ENCODE results near the gene TMEM200A.

Gene TMEM200A

GRCh38 chr6:130373992-130374391 is 8.2 kb downstream of the TMEM200A start:
- POLR2A ChIA-PET (ENCODE audit: low non-redundant PET) = no interaction called here
- no peak for TF ChIP-seq CTCF (conservative IDR thresholded peaks at IDR 0.05; ENCODE audit: low read depth)
- DNase-seq (ENCODE audit: low spot score) = no peak
- no peak overlapping the region for H3K27ac ChIP-seq
- CTCF ChIA-PET = no interaction called here

GRCh38 chr6:130376936-130377335 is 11.1 kb downstream of the TMEM200A start:
- H3K27ac ChIP-seq = no peak overlapping the region
- no peak for TF ChIP-seq CTCF (conservative IDR thresholded peaks at IDR 0.05; ENCODE audit: low read depth)
- ChIA-PET CTCF (no interaction called here), POLR2A (ENCODE audit: low non-redundant PET) (no interaction called here)
- DNase-seq (ENCODE audit: low spot score) = no peak

DNA sequence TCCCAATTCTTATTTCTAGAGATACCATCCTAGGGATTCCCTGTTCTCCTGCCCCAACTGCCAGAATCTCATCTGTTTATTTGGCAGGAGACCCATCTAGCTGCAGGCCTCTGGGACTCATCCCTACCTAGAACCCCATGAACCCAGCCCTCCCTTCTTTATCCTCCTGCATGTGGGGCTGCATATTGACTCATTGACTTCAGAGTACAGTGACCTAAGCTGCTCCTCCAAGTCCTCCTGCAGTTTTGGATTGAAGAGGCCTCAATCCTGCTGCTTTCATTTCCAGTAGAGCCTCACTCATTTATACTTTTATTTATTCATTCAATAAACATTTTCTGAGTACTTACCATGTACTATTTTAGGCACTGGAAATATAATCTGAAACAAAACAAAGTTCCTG is 11.6 kb downstream of the TMEM200A start:
- DNase-seq (ENCODE audit: low spot score) = no peak
- no peak overlapping the region for H3K27ac ChIP-seq
- POLR2A ChIA-PET (ENCODE audit: low non-redundant PET) = no interaction called here
- CTCF ChIA-PET = no interaction called here
- TF ChIP-seq CTCF (conservative IDR thresholded peaks at IDR 0.05; ENCODE audit: low read depth) = no peak

GRCh38 chr6:130377915-130378314 is 12.1 kb downstream of the TMEM200A start:
- ChIA-PET CTCF (no interaction called here), POLR2A (ENCODE audit: low non-redundant PET) (no interaction called here)
- no peak for DNase-seq (ENCODE audit: low spot score)
- H3K27ac ChIP-seq = no peak overlapping the region
- TF ChIP-seq CTCF (conservative IDR thresholded peaks at IDR 0.05; ENCODE audit: low read depth) = no peak

DNA sequence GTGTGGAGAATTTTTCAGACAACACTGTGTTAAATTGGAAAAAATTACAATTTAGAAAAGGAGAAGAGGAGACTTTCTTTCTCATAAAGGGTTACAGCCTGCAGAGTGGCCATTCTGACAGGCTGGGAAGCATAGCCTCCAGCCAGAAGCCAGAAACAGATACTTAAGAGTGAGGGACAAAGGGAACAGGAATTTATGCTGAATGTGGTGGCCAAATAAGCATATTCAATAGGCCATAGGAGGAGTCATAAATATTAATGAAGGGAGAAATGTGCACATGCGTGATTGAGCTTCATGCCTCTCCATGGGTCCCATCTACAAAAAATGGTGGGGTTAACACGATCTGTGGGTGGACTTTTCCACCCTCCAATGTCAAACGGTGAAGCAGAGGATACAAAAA is 13.4 kb downstream of the TMEM200A start:
- CTCF ChIA-PET = no interaction called here
- POLR2A ChIA-PET (ENCODE audit: low non-redundant PET) = no interaction called here
- no peak overlapping the region for H3K27ac ChIP-seq
- no peak for TF ChIP-seq CTCF (conservative IDR thresholded peaks at IDR 0.05; ENCODE audit: low read depth)
- DNase-seq (ENCODE audit: low spot score) = no peak

- ChIA-PET POLR2A (ENCODE audit: low non-redundant PET) (no interaction called here), CTCF (no interaction called here)
- no peak for DNase-seq (ENCODE audit: low spot score)
- TF ChIP-seq CTCF (conservative IDR thresholded peaks at IDR 0.05; ENCODE audit: low read depth) = no peak
- H3K27ac ChIP-seq = no peak overlapping the region
Observed at GRCh38 chr6:130381012-130381411, 15.2 kb downstream of the TMEM200A start.

All from RWPE1 (cell line).